ENCODE measurements around the gene SIN3B.

SIN3B gene

DNA sequence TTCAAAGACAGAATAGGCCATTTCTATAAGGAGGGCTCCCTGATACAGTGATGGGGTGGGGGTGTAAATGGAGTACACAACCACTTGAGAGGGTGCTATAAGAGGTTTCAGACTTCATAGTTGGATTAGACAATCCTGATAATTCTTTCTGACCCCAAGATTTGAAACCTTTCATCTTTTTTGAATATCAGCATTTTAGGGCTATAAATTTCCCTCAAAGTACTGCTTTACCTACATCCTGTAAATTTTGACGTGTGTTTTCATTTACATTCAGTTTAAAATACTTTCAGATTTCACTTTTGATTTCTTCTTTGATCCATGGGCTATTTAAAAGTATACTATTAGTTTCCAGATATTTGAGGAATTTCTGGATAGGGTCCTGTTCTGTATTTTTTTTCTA lies 40.0 kb upstream of the SIN3B start:
- Histone ChIP-seq H3K36me3 (ENCODE audit: control insufficient read depth, insufficient read depth, low read length) (no peaks in the 10 kb centered on the region), H3K4me1 (no peaks in the 10 kb centered on the region), H2AFZ (no peak overlapping the region), H3K27me3 (ENCODE audit: control insufficient read depth, insufficient read depth, low read length) (no peaks in the 10 kb centered on the region), H3K27ac (no peak overlapping the region), H3K4me3 (ENCODE audit: low read depth, low read length) (no peak overlapping the region), H3K9ac (no peak overlapping the region), H3K9me3 (ENCODE audit: control insufficient read depth, low read length) (no peaks in the 10 kb centered on the region), H3K79me2 (no peaks in the 10 kb centered on the region), H3K4me2 (ENCODE audit: low read length) (no peak overlapping the region)
- TF ChIP-seq, protein P1, sequence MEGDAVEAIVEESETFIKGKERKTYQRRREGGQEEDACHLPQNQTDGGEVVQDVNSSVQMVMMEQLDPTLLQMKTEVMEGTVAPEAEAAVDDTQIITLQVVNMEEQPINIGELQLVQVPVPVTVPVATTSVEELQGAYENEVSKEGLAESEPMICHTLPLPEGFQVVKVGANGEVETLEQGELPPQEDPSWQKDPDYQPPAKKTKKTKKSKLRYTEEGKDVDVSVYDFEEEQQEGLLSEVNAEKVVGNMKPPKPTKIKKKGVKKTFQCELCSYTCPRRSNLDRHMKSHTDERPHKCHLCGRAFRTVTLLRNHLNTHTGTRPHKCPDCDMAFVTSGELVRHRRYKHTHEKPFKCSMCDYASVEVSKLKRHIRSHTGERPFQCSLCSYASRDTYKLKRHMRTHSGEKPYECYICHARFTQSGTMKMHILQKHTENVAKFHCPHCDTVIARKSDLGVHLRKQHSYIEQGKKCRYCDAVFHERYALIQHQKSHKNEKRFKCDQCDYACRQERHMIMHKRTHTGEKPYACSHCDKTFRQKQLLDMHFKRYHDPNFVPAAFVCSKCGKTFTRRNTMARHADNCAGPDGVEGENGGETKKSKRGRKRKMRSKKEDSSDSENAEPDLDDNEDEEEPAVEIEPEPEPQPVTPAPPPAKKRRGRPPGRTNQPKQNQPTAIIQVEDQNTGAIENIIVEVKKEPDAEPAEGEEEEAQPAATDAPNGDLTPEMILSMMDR (IDR thresholded peaks at IDR 0.05): no peak

DNA sequence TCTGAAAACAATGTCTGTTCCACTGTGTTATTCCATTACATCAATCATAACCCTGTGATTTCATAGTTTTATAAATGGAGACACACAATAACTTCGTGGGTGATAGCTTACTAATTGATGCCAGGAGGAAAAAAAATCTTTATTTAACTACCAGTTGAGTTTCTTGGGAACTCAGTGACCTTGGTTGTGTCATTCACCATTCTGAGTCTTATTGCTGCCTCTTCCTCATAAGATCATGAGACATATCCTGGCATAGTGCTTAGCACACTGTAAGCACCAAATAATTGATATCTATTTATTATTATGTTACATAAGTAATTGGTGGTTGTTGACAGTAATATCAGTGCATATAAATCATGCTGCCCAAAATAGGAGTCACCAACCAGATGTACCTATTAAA lies 39.1 kb upstream of the SIN3B start:
- Histone ChIP-seq H3K36me3 (ENCODE audit: control insufficient read depth, insufficient read depth, low read length) (no peaks in the 10 kb centered on the region), H3K27ac (no peak overlapping the region), H3K9me3 (ENCODE audit: control insufficient read depth, low read length) (no peaks in the 10 kb centered on the region), H3K4me2 (ENCODE audit: low read length) (no peak overlapping the region), H3K79me2 (no peaks in the 10 kb centered on the region), H3K4me1 (no peaks in the 10 kb centered on the region), H2AFZ (no peak overlapping the region), H3K4me3 (ENCODE audit: low read depth, low read length) (no peak overlapping the region), H3K27me3 (ENCODE audit: control insufficient read depth, insufficient read depth, low read length) (no peaks in the 10 kb centered on the region), H3K9ac (no peak overlapping the region)
- TF ChIP-seq, protein P1 (IDR thresholded peaks at IDR 0.05): no peak

DNA sequence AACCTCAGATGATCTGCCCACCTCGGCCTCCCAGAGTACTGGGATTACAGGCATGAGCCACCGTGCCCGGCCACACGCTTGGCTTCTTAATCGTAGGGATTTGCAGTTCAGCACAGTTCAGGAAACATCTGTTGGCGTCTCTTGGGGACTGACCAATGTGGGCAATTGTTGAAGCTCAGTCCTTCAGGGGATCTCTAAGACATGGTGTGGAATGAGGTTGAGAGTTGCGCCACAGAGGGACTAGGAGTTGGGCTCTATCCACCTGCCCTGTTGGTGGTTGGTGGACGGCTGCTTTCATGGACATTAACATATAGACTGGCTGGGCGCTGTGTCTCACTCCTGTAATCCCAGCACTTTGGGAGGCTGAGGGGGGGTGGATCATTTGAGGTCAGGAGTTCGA lies 37.3 kb upstream of the SIN3B start:
- TF ChIP-seq, protein P1 (IDR thresholded peaks at IDR 0.05): no peak
- Histone ChIP-seq H3K36me3 (ENCODE audit: control insufficient read depth, insufficient read depth, low read length) (no peaks in the 10 kb centered on the region), H3K4me2 (ENCODE audit: low read length) (no peak overlapping the region)

DNA sequence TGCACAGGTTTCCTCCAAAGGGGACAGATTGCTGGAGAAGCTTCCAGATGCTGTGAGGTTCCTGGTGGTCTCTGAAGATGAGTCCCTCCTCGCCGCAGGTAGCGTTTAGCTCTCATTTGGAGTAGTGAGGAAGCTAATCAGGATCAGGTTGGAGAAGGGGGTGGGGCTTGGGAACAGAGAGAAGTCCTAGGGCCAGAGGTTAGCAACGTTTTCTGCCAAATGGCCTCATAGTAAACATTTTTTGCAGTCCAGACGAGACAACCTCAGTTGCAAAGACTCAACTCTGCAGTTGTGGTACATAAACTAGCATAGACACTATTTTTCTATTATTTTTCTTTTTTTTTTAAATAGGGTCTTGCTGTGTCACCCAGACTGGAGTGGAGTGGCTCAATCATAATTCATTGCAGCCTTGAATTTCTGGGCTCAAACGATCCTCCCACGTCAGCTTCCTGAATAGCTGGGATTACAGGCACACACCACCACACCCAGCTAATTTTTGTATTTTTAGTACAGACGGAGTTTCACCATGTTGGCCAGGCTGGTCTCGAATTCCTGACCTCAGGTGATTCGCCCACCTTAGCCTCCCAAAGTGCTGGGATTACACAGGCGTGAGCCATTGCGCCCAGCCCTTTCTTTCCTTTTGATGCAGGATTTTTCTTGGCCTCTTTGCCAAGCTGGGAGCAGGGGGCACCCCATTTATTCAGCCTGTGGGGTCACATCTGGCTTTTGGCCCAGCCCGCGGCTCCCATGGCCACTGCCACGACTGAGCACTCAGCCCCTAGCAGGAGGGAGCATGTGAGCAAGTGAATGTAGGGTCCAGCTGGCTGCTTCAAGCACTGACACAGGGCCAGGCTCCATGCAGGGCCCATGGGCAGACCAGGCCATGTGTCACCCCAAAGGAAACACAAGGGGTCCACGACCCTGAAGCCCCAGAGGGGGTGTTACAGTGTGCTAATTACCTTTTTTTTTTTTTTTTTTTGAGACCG lies 34.4 kb upstream of the SIN3B start:
- no peaks in the 10 kb centered on the region for H3K36me3 ChIP-seq (ENCODE audit: control insufficient read depth, insufficient read depth, low read length)
- TF ChIP-seq, protein P1 (IDR thresholded peaks at IDR 0.05): no peak
- no peaks in the 10 kb centered on the region for H3K79me2 ChIP-seq
- no peaks in the 10 kb centered on the region for H3K4me1 ChIP-seq
- H3K27ac ChIP-seq: no peak overlapping the region
- H3K9me3 ChIP-seq (ENCODE audit: control insufficient read depth, low read length): no peaks in the 10 kb centered on the region
- H2AFZ ChIP-seq: no peak overlapping the region
- no peak overlapping the region for H3K4me2 ChIP-seq (ENCODE audit: low read length)
- H3K27me3 ChIP-seq (ENCODE audit: control insufficient read depth, insufficient read depth, low read length): no peaks in the 10 kb centered on the region
- no peak overlapping the region for H3K4me3 ChIP-seq (ENCODE audit: low read depth, low read length)
- no peak overlapping the region for H3K9ac ChIP-seq

More for the DNA sequence above, 37.3 kb upstream of the SIN3B start:
- H3K4me1 ChIP-seq: no peaks in the 10 kb centered on the region
- no peak overlapping the region for H3K27ac ChIP-seq
- no peaks in the 10 kb centered on the region for H3K9me3 ChIP-seq (ENCODE audit: control insufficient read depth, low read length)
- H3K79me2 ChIP-seq: no peaks in the 10 kb centered on the region
- H3K27me3 ChIP-seq (ENCODE audit: control insufficient read depth, insufficient read depth, low read length): no peaks in the 10 kb centered on the region
- no peak overlapping the region for H3K4me3 ChIP-seq (ENCODE audit: low read depth, low read length)
- H3K9ac ChIP-seq: no peak overlapping the region
- no peak overlapping the region for H2AFZ ChIP-seq

All from parathyroid adenoma (tissue), 2 donors.